ENCODE results near the gene CYP2W1.
A peak's percentile ranks its signal among the peaks of the same experiment; 100 is the strongest.

Gene CYP2W1

DNA sequence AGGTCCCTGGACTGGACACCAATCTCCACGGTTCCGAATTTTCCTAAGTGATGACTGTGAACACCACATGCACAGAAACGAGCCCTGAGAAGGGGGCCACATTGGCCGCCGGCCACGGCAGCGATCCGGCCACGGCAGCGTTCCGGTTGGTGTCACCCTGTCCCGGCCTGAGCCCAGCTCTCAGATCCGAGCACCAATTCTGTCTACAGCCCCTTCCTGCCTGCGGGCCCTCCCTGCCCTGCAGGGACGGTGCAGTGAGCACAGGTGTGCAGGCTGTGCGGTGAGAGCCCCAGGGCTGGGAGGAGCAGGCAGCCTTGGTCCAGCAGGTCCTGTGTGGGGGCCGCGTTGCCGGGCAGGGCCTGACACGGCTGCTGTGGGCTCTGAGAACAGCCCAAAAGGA lies 31.7 kb downstream of the CYP2W1 start:
- no peak for DNase-seq

DNA sequence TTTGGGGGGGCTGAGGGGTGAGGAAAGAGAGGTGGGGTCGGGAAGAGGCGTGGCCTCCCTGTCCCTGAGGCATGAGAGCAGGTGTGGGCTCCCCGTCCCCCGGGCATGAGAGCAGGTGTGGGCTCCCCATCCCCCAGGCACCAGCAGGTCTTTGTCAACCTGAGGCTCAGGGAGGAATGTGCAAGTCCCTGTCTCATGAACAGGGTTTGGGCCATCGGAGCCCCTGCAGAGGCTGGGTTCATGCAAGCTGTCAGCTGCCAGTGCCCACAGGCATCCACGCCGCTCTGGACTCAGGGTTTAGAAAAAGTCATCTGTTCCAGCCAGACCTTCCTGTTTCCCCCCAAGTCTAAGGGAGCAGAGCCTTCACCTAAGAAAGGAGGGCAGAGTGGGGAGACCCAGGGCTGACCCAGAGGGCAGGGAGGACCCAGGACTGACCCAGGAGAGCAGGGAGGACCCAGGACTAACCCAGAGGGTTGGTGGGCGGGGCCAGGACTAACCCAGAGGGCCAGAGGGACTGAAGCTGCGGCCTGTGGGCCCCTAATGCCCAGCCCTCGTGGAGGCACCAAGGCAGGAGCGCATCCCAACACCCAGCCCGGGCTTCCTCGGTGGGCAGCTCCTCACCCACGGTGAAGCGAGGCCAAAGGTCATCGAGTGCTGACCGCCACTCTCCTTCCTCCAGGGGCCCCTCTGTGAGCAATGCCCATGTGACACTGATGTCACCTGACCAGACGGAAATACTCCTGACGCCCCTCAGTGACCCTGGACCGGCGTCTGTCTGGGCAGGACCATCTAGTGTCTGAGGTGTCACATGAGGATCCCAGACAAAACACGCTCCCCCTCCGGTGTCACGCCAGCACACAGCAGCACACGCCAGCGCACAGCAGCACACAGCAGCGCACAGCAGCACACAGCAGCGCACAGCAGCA lies 32.5 kb downstream of the CYP2W1 start:
- DNase-seq = no peak

DNA sequence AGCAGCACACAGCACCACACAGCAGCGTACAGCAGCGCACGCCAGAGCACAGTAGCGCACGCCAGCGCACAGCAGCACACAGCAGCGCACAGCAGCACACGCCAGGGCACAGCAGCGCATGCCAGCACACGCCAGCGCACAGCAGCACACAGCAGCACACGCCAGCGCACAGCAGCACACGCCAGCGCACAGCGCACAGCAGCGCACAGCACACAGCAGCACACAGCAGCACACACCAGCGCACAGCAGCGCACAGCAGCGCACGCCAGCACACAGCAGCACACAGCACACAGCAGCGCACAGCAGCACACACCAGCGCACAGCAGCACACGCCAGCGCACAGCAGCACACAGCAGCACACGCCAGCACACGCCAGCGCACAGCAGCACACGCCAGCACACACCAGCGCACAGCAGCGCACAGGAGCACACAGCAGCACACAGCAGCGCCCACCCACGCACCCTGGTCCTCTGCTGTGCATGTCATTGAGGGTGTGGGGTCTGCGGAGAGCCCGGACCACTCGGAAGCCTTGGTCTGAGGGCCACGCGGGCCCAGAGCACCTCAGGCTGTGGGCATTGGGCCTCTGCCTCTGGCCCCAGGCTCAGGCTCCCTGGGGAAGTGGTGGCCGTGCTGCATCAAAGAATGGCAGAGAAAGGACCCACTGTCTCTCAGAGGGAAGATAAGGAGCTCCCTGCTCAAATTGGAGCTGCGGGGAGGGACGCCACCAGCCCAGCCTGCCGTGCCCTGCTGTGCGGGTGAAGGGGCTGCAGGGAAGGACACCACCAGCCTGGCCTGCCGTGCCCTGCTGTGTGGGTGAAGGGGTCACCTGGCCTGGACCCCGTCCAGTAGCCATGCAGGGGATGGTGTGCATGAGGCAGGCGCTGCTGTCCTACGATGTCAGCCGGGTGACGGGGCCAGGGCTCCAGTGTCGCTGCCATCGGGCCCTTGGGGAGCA lies 33.9 kb downstream of the CYP2W1 start:
- DNase-seq = no peak

DNA sequence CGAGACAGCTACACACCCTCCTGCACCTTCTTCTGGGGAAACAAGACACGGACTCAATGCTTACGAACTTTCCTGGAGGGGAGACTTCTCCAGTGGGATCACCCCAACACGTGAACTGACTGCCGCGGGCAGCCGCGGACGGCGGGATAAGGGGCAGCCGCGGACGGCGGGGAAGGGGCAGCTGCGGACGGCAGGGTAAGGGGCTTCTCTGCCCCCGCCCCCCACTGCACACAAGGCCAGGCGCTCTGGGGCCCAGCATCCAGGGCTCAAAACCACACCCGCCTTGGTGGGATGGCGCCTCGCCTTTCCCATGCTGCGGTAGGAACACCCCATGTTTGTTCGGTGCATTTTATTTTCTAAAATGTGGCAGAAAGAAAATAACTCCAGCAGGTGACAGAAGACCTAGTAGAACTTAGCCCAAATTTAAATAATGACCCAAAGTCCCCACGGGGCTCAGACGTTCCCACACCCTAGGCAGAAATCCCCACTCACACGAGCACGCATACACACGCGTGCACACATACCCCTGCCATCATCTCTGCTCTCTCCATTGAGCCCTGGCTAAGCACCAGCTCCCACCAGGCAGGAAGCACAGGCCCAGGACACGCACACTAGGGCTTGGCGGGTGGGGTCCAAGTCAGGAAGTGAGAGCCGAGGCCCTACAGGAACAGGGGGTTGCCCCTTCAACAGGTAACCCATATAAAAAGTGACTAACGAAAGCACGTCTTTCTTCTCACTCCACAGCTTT lies 34.8 kb downstream of the CYP2W1 start:
- no peak for DNase-seq

DNA sequence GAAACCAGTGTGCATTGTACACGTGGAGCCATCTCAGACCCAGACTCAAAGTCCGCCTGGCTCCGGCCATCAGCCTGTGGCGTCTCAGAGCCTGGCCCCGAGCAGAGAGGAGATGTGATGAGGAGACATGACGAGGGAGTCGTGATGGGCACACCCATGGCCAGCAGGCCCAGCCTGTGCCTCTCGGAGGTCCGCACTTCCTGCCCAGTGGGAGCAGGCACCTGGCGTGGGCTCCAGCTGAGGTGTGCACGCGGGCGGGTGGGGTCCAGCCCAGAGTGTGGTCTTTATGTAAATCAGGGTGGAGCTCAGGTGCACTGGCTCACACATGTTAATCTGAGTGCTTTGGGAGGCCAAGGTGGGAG lies 35.3 kb downstream of the CYP2W1 start:
- no peak for DNase-seq

- no peak for DNase-seq
Measured at GRCh38 chr7:1019255-1019785, 36.3 kb downstream of the CYP2W1 start.

DNA sequence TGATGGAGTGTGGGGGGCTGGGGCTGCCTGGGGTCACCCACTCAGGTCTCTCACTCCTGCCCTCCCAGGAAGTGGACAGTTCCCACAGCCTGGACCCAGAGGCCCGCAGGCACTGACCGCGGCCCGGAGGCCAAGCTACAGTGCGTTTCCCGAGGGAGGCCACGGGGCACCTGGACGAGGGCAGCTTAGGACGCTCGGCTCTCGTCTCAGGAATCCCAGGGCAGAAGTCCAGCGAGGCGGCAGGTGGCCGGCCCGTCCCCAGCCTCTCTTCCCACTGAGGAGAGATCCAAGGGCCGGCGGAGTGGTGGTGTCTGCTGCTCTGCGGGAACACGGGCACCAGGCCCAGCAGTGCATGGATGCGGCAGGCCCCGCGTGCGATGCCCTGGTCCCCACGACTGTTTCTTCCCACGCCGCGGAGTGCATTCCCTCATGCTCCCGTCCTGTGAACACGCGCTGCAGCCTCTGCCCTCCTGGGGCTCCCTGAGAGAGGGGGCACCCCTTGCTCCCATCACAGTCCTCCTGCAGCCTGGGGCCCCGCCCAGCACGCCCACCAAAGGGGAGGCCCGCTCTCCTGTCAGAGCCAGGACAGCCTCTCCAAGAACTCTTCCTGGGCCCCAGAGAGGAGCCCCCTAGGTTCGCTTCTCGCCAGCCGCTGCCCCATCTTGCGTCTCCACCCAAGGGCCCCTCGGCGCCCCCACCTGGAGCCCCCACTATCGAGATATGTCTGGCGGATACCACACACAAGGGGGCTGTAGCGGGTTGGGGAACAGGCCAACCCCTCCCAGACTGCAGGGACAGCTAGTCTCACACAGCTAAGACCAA lies 37.0 kb downstream of the CYP2W1 start:
- no peak for DNase-seq

DNA sequence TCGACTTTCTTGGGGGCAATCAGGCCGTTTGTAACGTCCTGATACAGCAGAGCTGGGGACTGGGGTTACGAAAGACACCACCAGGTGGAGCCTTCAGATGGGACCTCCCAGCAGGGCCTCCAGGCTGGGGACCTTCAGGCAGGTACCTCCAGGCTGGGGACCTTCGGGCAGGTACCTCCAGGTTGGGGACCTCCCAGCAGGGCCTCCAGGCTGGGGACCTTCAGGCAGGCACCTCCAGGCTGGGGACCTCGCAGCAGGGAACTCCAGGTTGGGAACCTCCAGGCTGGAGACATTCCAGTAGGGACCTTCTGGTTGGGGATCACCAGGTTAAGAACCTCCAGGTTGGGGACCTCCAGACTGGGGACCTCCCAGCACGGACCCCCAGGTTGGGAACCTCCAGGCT lies 37.9 kb downstream of the CYP2W1 start:
- no peak for DNase-seq

DNA sequence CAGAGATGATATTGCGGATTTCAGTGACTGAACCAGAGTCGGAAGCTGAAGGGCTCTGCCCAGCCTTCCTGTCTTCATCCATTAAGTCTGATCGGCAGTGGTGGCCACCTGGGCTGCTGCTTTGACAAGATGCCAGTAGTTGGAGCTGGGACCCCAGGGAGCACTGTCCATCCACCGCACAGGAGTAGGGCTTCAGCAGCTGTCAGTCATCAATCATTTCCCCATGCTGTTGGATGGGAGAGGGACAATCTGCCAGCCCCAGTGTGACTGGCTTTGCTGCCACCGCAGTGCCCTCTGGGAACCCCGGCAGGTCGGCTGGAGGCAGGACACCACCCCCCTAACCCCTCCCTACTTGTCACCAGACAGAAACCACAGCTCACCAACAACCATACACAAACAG lies 38.4 kb downstream of the CYP2W1 start:
- no peak for DNase-seq

GRCh38 chr7:1021931-1022330 lies 39.0 kb downstream of the CYP2W1 start:
- DNase-seq = no peak

DNA sequence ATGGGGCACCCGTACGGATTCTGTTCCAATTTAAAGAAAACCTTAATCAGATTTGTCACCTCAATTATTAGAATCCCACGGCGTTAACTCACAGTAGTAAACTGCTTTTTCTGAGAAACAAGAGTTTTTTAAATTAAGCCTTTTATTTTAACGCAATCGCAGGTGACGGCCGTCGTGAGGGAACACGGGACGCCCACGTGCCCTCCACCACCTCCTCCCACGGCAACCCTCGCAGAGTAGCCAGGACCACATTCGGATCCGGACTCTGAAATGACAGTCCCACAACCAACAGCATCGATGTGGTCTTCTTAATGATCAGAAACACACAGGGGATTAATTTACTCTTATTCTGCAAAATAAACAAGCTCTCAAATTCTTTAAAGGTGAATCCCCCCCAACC lies 39.4 kb downstream of the CYP2W1 start:
- no peak for DNase-seq

GRCh38 chr7:1022801-1023465 lies 40.0 kb downstream of the CYP2W1 start:
- no peak for DNase-seq

DNA sequence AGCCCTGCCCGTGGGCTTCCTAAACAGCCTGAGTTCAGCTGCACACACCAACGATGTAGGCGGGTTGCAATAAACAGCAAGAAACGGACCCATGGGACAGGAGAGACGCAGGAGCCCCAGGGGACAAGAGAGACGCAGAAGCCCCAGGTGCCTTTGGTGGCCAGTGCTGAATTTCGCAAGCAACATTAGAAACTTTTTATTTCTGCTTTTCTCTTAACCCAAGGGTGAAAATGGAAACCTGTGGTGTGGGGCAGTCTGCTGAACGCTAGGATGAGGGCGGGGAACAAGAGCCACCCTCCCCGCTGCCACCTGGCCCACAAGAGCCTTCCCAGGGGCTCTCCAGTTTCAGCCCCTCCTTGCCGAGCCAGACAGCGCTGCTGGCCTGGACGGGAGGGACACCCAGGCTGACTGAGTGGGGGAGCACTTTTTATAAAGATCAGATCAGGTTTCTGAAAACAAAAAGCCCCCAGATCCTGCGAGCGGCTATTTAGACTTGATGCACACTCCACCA lies 41.4 kb downstream of the CYP2W1 start:
- DNase-seq = no peak

- DNase-seq = no peak
Measured at GRCh38 chr7:1024876-1025742, 42.1 kb downstream of the CYP2W1 start.

DNA sequence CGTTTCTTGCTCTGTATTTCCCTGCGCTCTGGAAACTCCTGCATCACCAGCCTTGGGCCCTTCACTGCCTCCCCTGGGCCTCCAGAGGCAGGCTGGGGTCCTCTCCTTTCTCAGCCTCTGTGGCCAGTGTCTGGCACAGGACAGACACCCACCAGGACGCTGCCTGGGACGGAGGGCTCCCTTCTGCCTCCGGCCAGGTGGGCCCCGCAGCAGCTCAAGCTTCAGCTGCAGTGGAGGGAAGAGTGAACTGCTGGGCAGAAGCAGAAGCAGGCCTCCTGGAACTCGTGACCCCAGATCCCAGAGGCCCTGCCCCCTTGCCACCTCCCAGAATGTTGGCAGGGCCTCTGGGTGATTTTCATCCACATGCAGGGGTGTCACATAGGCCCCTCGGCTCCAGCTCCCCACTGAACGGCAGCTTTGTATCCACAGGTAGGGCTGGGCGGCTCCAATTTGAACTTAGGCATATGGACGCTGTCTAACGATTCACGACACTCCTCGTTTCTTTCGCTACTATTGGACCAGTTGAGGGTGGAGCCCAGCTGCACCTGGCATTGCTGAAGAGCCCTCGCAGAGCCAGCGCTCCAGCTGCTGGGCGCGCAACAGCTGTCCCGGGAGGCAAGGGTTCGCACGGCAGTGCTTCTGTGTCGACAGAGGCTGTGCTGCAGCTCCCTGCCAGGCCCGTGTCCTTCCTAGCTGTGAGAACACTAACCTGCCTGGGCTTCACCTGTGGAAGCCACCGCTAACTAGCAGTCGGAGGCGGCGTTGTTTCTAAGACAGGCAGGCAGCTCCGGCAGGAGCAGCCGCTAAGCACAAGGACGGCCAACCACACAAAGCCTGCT lies 43.0 kb downstream of the CYP2W1 start:
- no peak for DNase-seq

DNA sequence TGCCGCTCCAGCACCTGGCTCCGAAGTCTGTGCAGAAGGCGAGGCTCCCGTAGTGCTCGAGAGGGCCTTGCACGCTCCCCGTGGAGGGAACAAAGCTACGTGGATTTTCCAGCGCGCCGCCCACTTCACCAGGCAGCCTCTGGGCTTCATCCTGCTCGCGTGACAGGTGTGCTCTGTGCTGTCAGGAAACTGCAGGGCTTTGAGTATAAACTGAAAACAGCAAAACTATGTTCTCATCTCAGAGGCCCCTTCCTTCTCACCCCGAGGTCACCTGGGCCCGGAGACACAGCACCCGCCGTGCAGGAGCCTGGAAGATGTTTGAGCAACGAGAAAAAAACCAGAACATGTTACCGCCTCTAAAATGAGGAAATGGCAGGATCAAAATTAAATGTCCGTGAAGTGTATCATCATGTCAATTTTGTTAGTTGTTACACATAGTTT lies 43.8 kb downstream of the CYP2W1 start:
- DNase-seq = no peak

- peak in 20 of 51 donors; percentile 18 to 75 (median 41) for DNase-seq
Measured at GRCh38 chr7:1027242-1028043, 44.5 kb downstream of the CYP2W1 start.
